Embryonic facial prominence (tissue), 1 donor: ENCODE measurements around the gene AVPR2.

ENCODE experiments used
- DNase-seq: peaks from one replicate; pipeline ENCODE4 v3.0.0-alpha.2; 2016; ENCODE audit errors: extremely low spot score

The AVPR2 gene

GRCh38 chrX:153932220-153932915 is 27.9 kb downstream of the AVPR2 start:
- DNase-seq: no peak

DNA sequence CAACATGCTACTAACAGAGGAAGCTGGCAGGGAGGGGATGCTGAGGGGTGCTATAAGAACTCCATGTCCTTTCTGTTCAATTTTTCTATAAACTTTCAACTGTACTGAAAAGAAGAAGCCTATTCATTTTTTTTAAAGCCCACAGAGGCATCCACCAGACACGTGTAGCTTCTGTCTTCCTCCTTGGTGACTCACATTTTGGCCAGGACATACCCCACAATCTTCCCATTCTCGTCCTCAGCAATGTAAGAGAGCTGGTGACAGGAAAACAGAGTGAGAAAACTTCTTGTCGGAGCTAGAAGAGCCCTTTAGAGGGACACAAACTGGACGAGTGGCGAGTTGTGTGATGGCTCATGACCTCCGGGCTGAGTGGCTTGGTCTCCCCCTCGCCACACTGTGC is 29.3 kb downstream of the AVPR2 start:
- DNase-seq: no peak

GRCh38 chrX:153934148-153934761 is 29.8 kb downstream of the AVPR2 start:
- no peak for DNase-seq

DNA sequence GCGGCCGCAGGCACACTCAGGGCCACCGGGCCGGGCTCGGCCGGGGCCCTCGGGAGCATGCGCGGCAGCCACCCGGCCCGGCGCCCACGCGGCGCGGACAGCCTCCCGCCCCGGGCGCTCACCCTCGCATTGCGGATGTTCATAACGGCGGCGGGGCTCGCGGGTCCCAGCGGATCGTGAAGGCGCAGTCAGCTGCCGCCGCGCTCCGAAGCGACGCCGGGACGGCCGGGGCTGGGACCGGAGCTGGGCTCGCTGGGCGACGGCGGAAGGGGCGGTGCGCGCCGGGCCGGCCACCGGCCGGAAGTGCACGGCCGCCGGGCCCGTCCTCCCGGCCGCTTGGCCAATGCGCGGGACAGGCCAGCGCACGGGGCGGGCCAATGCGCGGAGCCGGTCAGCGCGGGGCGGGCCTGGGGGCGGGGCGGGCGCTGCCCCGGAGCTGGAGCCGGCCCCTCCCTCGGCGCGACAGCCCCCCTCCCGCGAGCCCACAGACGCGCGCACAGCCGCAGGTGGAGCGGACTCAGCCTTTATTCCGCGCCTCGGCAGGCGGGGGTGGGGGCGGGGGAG is 30.4 kb downstream of the AVPR2 start, which contains the start of gene NAA10:
Gene NAA10 (minus strand): TSS at position 276 of the 564 bp plus-strand sequence. CDS start 133 bp downstream, at position 143.
- DNase-seq: no peak

DNA sequence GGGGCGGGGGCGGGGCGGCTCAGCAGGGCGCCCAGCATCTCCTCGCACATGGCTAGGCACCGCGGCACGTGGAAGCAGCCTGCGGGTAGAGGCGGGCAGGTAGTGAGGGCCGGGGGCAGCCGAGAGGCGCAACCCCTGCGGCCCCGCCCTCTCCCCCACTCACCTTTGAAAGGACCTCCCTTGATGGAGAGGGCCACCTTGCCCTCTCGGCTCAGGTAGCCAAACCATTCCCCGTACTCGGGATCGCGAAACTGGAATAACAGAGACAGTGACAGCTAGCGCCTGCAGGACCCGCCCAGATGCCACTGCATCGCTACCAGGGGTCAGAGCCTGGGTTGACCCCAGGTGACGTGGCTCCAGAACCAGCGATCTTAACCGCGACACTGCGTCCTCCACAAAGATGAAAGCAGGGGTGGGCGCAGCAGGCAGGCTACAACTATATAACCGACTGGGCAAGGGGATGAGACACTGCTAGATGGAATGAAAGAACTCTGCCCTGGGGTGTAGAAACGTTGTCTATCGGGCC is 30.9 kb downstream of the AVPR2 start:
- DNase-seq: no peak

DNA sequence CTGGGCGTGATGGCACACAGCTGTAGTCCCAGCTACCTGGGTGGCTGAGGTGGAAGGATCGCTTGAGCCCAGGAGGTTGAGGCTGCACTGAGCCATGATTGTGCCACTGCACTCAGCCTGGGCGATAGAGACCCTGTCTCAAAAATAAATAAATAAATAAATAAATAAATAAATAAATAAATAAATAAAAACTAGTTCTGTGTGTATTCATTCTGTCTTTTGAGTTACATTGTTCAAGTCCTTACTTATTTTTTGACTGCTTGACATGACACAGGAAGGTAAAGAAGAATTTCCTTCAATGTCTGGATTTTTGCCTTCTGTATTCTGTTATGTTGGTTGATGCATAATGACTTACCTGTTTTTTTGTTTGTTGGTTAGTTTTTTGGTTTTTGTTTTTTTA is 32.6 kb downstream of the AVPR2 start:
- DNase-seq: no peak

DNA sequence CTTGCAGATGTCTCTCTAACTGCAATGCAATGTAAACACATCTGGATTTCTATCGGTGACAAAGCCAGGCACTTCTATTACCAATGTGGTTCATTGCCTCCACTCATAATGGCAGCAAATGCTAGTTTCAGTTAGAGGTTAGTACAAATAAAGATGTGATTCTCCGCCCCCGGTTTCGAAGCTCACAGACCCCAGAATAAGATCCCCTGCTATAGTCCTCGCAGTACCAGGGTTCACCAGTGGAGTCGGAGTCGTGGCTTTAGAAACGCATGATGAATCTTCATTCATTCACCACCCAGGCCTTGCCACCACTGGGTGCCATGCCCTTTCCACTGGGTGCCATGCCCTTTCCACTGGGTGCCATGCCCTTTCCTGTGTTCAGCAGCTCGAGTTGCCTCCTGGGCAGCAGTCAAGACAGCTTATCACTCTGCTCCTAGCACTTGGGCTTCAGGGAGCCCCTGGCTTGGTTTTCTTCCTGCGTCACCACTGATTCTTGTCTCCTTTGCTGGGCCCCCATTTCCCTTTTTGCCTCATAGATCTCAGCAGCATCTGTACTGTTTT is 33.8 kb downstream of the AVPR2 start:
- no peak for DNase-seq

DNA sequence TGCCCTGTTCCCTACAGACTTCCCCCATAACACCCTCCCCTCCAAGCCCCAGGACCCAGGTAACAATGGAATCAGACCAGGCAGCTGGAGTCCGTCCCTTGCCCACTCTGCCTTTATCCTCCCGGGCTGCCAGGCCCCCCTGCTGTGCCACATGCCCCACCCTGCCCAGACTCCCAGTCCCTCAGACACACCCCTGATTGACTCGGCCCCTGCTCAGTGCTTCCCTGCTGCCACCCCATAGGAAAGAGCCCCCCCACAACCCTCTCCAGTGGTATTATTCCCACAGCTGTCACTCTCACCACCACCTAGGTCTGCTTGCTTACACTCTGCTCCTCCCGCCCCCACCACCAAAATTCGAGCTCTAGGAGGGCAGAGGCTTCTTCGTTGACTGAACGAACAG is 35.1 kb downstream of the AVPR2 start:
- no peak for DNase-seq

- no peak for DNase-seq
Observed at GRCh38 chrX:153941336-153942252, 37.1 kb downstream of the AVPR2 start.

GRCh38 chrX:153944140-153944799 is 39.8 kb downstream of the AVPR2 start, which contains the start of gene RENBP:
RENBP (minus strand) TSS chrX:153944643; CDS start chrX:153944610, 33 bp downstream.
- DNase-seq: no peak

DNA sequence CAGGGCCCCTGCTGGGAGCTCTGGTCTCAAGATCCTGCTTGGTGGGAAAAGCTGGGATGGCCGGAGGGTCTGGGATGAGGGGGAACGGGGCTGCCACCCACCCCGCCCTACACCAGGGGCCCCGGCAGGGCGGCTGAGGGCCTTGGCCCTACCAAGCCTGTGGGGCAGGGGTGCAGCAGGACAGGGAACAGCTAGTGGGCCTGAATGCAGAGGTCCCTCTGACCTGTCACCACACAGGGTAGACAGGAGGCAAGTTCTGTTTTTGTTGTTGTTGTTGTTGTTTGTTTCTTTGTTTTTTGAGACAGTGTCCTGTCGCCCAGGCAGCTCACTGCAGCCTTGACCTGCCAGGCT is 40.3 kb downstream of the AVPR2 start:
- DNase-seq: no peak

- no peak for DNase-seq
Observed at GRCh38 chrX:153945956-153946943, 41.8 kb downstream of the AVPR2 start.

GRCh38 chrX:153947009-153947769 is 42.7 kb downstream of the AVPR2 start:
- DNase-seq: no peak

DNA sequence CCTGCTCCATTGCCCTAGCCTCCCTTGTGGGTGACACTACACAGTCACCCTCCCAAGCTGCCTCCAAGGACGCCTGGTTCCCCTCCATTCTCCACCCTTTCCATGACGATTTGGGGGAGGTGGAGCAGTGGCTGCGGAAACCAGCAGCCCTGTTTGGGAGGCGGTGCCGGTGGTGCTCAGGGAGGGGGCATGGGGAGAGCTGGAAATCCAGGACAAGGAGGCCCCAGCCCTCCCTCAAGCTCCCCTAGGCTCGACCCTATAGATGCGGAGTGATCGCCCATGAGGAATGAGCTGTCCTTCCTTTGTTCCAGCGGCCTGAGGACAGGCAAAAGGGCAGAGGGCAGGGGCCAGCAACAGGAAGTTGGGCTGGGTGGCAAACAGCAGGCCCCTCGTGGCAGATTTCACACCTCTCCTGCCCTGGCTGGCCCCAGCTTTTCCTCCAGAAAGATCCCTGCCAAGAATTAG is 43.6 kb downstream of the AVPR2 start:
- DNase-seq: no peak

DNA sequence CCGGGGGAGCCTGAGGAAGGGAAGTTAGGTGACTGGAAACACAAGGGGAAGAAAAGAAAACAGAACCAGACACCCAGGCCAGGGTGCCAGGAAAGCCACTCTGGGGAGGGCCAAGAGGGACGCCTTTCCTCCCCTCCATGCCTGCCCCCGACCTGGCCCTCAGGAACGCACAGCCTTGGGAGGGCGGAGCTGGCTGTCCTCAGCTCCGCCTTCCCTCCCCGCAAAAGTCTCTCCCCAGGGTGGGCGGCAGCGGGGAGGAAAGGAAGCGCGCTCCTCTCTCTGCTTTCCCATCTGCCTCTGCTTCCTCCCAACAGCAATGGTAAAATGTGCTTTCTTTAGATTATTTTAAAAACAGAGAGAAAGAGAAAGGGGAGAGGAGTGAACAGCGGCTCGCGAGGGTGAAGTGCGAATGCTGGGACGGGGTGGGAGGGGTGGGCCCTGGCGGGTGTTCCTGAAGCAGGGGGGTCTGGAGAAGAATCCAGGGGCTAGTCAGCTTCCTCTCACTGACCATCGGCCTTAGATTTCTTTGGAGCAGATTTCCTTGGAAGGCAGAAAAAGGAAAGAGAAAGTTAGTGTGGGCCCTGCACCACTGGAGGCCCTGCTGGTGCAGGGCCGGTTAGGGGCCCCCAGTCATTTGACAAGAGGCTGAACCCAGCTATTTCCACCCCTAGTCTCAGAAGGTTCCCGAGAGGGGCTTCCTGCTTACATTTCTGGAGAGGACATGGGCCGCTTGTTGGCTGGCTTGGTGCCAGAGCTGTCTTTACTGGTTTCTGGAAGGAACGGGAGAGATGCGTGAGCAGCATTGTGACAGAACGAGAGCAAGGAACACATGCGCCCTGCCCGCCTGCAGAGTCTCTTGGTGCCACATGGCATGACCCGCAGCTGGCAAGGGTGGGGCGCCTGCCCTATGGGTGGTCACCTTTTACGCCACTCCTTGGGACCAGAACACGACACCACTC is 44.7 kb downstream of the AVPR2 start:
- no peak for DNase-seq

DNA sequence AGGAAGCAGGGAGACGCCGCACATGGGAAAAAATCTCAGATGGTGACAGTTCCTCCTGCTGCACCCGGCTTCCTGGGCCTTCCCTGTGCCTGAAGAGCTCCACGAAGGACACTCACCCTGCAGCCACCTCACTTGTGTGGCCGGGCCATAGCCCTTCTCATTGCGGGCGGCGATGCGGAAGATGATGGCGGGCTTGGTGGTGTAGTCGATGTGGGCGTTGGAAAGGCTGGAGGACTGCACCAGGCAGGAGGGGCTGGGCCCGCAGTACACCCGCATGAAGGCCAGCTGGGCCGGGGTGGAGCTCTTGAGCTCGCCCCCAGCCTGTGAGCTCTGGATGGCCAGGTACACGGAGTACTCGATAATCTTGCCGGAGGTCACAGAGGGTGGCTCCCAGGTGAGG is 45.7 kb downstream of the AVPR2 start:
- DNase-seq: no peak

GRCh38 chrX:153951683-153952372 is 47.4 kb downstream of the AVPR2 start:
- DNase-seq: no peak
